Stimulated activated naive CD4-positive, alpha-beta T cell (primary cell): ENCODE measurements around the gene NDUFB7.

Source experiments
- DNase-seq, 6 experiments: peaks; one replicate each; lab custom pipeline; 2025; lab: John Stamatoyannopoulos, UW

The NDUFB7 gene

GRCh38 chr19:14520543-14520942, 51.3 kb downstream of the NDUFB7 start:
- DNase-seq: no peak

- DNase-seq: no peak
These were observed 51.9 kb downstream of the NDUFB7 start for GRCh38 chr19:14519860-14520407.

GRCh38 chr19:14519245-14519859, 52.5 kb downstream of the NDUFB7 start:
- no peak for DNase-seq

GRCh38 chr19:14517840-14518505, 53.9 kb downstream of the NDUFB7 start, which contains the start of gene DNAJB1:
Gene DNAJB1, minus strand, starts transcription at chr19:14518397. Its CDS starts 48 bp downstream, at chr19:14518349.
- DNase-seq: peak in 5 of 6 experiments; percentile 57 to 78 (median 70)

GRCh38 chr19:14517446-14517839, 54.4 kb downstream of the NDUFB7 start:
- no peak for DNase-seq

- DNase-seq: peak in 3 of 6 experiments; percentile 11 to 53 (median 42)
These were observed 55.0 kb downstream of the NDUFB7 start for GRCh38 chr19:14516746-14517438.
